DMS114 treated with DMSO at 0.1 percent for 48 hours (cell line): ENCODE data around the gene ASMTL.
"Not testable (repeated sequence)": the region's sequence is repeated elsewhere in the genome, so short reads cannot be mapped to it uniquely, and the experiment has no call there.

Experiments
- DNase-seq: peaks from one replicate; lab custom pipeline; 2025; ENCODE audit not compliant: unreplicated experiment; lab: John Stamatoyannopoulos, UW

ASMTL gene

GRCh38 chrX:1416327-1416784 is 36.4 kb downstream of the ASMTL start:
- no peak for DNase-seq

GRCh38 chrX:1412551-1413161 is 40.1 kb downstream of the ASMTL start:
- no peak for DNase-seq

GRCh38 chrX:1411326-1411725 is 41.4 kb downstream of the ASMTL start:
- no peak for DNase-seq

- no peak for DNase-seq
These were observed 45.7 kb downstream of the ASMTL start for GRCh38 chrX:1407035-1407434.

DNA sequence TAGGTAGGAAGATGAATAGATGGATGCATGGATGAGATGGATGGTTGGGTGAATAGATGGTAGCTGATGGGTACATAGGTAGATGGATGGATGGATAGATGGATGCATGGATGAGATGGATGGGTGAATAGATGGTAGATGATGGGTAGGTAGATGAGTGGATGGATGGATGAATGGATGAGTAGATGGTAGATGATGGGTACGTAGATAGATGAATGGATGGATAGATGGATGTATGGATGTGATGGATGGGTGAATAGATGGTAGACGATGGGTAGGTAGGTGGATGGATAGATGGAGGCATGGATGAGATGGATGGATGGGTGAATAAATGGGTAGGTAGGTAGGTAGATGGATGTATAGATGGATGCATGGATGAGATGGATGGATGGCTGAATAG is 46.9 kb downstream of the ASMTL start:
- DNase-seq: not testable (repeated sequence)

DNA sequence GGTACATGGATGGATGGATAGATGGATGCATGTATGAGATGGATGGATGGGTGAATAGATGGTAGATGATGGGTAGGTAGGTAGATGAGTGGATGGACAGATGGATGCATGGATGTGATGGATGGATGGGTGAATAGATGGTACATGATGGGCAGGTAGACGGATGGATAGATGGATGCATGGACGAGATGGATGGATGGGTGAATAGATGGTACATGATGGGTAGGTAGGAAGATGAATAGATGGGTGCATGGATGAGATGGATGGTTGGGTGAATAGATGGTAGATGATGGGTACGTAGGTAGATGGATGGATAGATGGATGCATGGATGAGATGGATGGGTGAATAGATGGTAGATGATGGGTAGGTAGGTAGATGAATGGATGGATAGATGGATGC is 48.8 kb downstream of the ASMTL start:
- DNase-seq: not testable (repeated sequence)

- DNase-seq: no peak
These were observed 49.5 kb downstream of the ASMTL start for GRCh38 chrX:1403228-1403627.

DNA sequence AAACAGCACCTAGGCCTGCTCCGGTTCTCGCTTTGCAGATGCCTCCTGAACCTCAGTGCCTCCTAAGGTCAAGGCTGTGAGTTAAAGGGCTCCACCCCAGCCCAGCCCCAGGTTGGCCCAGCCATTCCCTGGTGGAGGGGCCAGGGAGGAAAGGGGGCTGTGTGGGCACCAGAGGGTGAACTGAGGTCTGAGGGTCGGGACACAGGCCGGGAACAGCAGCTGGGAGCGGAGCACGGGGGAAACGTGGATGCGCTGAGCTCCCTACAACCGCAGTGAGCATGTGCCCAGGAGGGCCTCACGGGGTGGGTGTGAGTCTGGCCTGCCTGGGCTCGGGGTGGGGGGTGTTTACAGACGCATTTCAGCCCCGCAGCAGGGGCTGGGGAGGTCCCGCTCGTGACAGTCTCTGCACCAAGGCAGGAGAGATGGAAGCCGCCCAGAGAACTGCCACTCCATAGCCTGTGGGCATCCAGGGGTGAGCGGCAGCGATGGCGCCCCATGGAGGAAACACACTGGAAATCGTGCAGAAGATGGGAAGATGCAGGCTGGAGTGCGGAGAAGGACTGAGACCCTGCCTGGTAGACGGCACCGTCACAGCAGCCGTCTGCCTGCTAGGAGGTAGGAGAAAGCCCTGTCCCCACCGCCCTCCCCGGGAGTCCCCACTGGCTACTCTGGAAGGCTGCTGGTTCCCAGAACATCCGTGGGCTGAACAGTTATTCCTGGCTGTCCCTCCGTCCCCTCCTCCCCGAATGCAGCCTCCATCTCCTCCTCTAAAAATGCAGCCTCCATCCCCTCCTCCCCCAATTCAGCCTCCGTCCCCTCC is 50.9 kb downstream of the ASMTL start:
- DNase-seq: no peak

DNA sequence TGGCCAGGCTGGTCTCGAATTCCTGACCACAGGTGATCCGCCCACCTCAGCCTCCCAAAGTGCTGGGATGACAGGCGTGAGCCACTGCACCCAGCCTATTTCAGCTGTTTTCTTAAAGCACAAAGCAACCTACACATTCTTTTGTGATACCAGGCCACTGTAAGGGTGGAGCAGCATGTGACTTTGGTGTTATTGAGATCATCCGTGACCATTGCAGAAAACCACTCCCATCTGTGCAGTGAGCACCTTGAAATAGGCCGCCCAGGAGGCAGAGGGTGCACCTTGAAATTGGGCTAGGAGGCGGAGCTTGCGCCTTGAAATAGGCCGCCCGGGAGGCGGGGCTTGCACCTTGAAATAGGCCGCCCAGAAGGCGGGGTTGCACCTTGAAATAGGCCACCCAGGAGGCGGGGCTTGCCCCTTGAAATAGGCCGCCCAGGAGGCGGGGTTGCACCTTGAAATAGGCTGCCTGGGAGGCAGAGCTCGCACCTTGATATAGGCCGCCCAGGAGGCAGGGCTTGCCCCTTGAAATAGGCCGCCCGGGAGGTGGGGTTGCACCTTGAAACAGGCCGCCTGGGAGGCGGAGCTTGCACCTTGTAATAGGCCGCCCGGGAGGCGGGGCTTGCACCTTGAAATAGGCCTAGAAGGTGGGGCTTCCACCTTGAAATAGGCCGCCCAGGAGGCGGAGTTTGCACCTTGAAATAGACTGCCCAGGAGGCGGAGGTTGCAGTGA is 51.8 kb downstream of the ASMTL start:
- DNase-seq: no peak

- DNase-seq: no peak
These were observed 52.7 kb downstream of the ASMTL start for GRCh38 chrX:1400049-1400448.

DNA sequence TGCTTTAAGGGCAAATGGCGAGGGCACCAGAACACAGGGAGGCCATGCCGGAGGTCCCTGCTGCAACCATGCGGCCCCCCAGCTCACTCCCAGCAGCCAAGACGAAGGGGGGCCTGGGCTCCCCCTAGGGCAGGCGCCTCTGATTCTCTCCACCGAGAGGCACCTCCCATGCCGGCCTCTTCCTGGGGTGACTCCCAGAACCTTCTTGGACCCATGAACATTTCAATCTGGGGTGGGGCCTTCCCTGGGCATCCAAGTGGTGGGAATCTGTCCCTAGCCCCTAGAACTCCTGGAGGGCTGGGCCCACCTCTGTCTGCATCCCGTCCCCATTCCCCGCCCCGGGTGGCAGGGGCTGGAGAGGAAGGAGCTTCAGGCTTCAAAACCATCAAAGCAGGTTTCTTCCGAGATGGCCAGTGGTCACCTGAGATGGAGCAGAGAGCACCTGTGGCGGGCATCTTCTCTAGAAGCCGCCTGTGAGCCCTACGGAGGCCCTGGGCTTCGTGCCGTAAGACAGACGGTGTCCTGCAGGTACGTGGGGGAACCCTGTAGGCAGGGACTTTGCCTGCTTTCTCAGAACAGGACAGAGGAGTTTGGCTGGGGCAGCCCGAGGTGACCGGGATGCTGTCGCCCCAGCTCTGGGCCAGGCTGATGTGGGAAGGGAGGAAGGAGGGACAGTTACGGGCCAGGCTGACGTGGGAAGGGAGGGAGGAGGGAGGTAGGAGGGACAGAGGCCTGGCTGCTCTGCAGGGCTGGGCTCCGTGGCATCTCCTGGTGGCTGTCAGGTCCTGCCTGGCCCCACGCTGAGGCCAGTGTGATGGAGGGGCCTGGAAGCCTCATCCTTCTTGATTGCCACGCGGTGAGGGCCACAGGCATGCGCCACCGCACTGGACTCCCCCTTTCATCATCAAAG is 54.0 kb downstream of the ASMTL start:
- DNase-seq: no peak

- no peak for DNase-seq
These were observed 55.1 kb downstream of the ASMTL start for GRCh38 chrX:1397441-1398270.

GRCh38 chrX:1397001-1397400 is 55.7 kb downstream of the ASMTL start:
- no peak for DNase-seq

DNA sequence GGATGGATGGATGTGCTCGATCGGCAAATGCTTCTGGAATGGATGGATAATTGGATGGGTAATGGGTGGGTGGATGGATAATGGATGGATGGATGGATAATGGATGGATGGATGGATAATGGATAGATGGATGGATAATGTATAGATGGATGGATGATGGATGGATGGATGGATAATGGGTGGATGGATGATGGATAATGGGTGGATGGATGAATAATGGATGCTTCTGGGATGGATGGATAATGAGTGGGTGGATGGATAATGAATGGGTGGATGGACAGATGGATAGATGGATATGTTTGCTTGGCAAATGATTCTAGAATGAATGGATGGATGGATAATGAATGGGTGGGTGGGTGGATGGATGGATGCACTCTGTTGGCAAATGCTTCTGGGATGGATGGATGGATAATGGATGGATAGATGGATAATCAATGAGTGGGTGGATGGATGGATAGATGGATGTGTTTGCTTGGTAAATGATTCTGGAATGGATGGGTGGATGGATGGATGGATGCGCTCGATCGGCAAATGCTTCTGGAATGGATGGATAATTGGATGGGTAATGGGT is 57.0 kb downstream of the ASMTL start:
- DNase-seq: no peak

GRCh38 chrX:1394731-1395501 is 57.8 kb downstream of the ASMTL start:
- DNase-seq: no peak

- no peak for DNase-seq
These were observed 58.7 kb downstream of the ASMTL start for GRCh38 chrX:1393871-1394615.

GRCh38 chrX:1392376-1393068 is 60.2 kb downstream of the ASMTL start:
- DNase-seq: no peak
